Amniotic stem cell (primary cell): ENCODE measurements around the gene EGR2.
A peak's percentile ranks its signal among the peaks of the same experiment; 100 is the strongest.

Experiments
- DNase-seq: peaks from one replicate; lab custom pipeline; 2025; lab: John Stamatoyannopoulos, UW

The EGR2 gene

DNA sequence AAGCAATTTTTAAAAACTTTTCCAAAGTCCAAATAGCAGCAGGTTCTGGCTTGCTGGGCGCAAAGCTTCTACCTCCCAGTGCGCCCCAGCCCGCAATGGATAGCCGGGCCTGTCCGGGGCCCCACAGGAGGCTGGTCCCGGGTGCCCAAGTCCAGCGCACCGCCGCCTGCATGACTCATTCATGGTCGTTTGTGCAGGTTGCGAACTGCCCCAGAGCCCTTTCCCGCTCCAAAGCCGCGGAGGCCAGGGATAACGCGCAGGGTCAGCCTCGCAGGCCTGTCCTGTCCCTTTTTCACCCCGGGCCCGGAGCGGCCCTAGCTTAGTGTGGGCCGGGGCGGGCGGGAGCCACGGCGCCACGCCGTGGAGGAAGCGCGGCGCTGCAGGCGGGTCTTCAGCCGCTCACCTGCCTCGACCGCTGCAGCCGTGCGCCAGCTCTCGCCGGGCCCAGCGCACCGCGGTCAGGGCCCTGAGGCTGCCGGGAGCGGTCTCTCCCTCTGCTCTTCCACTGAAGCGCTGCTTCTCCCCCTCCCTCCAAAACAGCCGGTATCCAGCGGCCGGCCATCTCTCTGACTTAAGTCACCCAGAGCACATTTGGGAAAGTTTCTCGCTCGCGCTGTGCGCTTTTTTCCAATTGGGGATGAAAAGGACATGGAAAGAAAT lies 1.7 kb upstream of the EGR2 start:
- DNase-seq, result peak; percentile 26

DNA sequence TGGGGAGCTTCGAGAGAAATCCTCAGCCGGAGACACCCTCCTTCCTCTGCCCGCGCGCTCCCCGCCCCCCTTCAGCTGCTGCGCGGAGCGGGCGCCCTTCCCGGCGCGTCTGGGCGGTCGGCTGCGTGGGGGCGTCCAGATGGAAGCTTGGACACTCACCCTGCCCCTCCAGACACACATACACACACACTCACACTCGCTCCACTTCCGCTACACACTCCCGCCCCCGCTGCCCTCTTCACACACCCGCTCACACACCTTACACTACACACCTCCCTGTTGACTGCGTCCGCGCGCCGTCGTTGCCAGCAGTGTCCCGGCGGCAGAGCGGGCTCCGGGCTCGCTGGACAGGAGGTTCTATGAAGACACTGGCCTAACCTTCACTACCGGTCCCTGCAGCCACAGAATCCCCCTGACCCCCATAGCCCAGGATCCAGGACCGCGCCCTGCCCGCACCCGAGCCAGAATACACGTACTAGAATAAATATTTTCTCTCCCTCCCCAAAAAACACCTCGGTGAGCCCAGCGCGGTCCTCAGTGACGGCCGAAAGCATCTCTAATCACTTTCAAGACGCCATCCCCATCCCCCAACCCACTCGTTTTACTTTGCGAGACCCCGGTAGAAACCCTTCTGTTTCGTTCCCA lies 1.1 kb upstream of the EGR2 start:
- DNase-seq, result no peak

DNA sequence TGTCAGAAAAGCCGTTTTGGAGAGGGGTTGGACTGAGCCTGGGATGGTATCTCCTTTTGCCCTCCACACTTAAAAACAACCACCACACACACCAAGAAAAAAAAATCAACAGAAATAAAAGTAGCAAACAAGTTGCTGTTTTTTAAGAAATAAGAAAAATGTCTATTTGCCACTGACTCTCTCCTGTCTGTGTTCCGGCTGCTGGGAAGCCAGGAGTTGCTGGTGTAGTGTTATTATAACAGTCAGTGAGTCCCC lies 163 bp downstream of the EGR2 start:
- no peak for DNase-seq

DNA sequence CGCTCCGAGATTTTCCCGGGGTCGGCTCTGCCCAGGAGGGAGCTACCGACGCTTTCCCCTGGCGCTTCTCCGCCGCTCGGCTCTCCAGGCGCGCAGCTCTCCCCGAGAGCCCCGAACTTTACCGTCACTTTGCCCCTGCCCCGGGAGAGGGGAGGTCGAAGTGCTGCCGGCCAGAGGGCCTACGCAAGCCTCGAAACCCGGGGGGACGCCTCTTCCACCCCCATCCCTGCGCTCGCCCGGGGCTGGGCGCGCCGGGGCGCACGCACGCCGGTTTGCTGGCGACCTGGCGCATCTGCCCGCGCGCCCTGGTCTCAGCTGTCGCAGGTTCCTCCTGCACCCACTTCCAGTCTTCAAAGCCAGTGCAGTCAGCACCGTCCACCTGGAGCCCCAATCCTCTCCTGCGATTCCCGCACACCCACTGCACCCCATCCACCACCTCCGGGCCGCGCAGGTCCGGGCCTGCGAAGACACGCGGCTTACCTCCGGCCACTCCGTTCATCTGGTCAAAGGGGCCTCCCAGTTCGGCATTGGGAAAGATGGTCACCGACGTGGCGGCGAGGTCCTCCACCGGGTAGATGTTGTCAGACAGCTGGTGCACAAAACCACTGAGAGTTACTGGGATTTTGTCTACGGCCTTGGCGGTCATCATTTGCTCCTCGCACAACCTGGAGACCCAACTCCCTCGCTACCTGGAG lies 638 bp downstream of the EGR2 start:
- no peak for DNase-seq

DNA sequence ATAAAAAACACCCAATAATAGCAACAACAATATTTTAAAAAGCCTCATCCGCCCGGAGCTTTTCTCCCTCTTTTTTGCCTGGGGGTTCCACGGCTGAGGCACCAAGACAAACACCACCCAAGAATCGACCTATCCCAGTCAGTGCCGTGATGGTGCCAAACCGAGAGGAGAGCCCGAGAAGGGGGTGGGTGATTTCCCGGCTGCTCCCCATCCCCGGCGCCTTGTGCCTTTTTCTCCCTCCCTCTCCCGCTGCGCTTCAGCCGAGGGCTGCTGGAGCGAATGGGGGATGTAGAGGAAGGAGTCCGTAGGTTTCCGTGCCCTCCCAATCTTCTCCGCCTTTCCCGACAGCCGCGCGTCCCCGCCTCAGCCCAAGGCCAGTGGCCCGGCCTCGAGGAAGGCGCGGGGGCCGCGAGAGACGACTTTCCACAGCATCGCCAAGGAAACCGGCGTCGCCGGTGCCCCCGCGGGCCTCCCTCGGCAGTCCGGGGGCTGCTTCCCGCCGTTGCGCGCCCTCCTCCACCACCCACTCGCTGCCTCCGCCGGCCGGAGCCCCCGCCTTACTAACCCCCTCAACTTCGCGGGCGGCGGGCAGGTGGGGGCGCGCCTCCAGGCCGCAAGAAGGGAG lies 1.3 kb downstream of the EGR2 start:
- no peak for DNase-seq

DNA sequence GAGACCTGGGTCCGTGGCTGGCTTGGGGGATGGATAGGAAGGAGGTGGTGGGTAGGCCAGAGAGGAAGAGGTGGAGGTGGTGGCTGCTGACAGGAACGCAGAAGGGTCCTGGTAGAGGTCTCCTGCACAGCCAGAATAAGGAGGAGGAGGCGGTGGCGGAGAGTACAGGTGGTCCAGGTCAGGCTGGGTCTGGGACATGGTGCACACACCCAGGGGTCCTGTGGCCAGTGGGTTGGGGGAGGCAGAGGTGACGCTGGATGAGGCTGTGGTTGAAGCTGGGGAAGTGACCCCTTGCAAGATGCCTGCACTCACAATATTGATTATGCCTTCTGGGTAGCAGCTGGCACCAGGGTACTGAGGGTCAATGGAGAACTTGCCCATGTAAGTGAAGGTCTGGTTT lies 2.2 kb downstream of the EGR2 start:
- no peak for DNase-seq

DNA sequence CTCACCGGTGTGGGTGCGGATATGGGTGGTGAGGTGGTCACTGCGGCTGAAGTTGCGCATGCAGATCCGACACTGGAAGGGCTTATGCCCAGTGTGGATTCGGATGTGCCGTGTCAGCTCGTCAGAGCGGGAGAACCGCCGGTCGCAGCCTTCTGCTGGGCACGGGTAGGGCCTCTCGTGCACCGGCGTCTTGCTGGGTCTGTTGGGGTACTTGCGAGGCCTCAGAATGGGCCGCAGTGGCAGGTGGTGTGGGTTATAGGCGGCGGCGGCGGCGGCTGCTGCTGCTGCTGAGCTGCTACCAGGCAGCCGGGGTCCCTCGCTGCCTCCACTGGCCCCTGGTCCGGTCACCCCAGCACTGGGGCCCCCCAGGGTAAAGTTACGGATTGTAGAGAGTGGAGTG lies 2.7 kb downstream of the EGR2 start:
- no peak for DNase-seq

DNA sequence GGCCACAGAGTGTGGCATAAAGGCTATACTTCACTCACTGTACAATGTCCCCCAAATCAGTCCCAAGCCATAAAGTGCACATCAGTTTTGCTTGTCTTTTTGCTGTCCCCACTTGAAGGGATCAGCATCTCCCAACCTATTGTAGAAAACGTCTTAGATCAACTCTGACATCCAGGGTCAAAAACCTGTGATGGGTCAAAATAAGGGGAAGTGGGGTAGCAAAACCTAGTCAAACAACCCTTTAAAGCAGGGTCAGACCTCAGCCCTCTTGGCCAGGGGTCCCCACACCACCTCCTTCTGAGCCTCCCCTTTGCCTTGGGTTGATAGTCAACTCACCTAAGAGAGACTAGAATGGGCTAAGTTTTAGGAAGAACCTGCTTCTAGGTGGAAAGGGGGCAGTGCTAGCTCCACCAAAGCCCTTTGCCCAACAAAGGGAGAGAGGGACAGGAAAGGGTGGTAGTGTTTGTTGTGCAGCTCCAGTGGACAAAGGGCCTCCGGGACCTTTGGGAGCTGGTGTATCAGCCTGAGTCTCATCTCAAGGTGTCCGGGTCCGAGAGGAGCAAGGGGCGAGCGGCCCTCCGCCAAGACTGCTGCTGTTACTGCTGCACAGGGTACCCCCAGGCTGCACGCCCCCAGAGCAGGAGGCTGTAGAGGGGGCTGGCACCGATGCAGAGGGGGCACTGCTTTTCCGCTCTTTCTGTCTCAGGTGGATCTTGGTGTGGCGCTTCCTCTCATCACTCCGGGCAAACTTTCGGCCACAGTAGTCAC lies 3.3 kb downstream of the EGR2 start:
- DNase-seq, result no peak

DNA sequence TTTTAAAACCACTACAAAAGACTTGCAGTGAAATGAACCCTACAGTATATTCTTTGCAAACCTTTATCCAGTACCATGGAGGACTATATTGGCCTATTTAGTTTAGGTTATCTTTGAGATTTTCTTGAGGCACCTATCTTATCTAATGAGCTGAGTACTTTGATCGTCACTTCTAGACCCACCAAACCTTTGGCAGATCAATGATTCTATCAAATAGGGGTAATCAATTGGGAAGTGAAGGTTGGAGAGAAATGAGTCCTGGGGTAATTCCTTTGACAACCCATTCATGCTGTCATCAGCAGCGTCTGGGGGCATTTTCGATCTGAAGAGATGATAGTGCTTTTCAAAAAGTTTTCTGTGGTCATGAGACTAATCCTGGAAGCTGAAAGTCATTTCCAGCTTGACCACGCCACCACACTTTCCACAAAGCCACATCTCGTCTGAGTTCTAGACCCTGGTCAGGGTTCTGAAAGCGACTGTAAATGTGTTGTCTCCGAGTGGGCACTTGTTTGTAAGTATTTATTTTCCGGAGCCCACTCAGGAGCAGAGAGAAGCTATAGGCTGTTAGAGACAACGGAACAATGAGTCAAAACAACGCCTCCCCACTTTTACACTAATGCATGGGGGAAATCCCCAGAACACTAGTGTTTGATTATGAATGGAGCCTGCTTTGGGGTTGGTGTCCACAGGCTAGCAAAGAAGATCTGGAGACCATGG lies 4.8 kb downstream of the EGR2 start:
- DNase-seq, result no peak

DNA sequence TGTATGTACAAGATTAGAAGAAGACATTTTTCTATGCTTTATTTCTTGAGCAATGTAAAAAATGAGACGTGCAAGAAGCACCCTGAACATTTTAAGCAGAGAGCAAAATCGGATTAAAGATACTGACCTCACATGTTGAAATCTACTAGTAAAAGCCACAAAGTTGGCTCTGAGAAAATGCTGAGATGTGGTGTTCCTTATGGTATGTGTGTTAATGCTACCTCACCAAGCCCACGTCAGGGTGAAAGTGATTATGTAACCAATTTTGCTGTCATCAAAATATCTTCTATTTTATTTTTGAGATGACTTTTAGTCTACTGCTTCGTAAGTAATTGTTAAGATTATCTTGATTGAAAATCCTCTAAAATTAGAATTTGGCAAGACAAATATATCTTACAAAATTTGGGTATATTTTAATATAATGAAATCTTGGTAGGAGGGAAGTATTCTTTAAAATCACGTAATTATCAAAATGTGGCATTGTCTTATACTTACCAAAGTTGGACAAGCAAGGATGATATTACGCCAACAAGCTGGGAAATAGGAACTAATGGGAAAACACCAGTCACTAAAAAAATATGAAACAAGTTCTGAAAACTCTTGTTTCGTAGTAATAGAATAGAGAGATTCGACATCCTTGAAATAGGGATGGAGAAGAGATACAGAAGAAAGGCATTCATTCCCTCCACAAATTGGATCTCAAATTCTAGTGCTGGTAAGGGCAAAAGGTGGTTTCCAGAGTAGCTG lies 5.8 kb downstream of the EGR2 start:
- DNase-seq, result no peak

DNA sequence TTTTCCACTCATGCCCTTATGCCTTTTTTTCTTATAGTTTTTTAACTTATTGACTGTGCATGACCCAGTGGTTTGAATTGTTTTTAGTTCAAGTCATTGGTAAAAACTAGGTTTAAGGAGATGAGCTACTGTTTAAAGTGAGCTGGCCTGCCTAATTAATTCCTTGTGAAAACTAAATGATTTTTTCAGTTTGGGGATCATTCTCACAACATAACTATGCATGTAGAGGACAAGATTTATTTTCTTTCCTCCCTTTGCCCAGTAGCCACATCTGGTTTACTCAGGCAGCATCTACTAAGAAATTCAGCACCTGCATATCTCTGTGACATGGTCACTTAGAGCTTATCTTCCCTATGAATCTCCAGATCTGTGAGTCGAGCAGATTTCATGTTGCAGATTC lies 9.9 kb downstream of the EGR2 start:
- no peak for DNase-seq

DNA sequence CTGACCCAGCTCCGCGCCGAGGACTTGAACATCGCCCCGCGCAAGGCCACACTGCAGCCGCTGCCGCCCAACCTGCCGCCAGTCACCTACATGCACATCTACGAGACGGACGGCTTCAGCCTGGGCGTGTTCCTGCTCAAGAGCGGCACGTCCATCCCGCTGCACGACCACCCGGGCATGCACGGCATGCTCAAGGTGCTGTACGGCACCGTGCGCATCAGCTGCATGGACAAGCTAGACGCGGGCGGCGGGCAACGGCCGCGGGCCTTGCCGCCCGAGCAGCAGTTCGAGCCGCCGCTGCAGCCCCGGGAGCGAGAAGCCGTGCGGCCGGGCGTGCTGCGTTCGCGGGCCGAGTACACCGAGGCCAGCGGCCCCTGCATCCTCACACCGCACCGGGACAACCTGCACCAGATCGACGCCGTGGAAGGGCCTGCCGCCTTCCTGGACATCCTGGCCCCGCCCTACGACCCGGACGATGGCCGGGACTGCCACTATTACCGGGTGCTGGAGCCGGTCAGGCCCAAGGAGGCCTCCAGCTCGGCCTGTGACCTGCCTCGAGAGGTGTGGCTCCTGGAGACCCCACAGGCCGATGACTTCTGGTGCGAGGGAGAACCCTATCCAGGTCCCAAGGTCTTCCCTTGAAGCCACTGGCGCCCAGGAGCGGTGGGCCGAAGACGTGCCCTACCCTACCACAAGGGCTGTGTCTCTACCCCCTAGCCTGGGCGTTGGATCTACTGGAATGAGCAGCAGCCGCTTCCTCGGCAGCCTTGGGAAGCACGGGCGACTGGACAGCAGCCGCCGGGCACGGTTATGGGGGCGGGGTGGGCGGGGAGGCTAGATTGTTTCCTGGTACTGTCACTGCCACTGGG lies 10.7 kb downstream of the EGR2 start:
- DNase-seq, result peak; percentile 39

DNA sequence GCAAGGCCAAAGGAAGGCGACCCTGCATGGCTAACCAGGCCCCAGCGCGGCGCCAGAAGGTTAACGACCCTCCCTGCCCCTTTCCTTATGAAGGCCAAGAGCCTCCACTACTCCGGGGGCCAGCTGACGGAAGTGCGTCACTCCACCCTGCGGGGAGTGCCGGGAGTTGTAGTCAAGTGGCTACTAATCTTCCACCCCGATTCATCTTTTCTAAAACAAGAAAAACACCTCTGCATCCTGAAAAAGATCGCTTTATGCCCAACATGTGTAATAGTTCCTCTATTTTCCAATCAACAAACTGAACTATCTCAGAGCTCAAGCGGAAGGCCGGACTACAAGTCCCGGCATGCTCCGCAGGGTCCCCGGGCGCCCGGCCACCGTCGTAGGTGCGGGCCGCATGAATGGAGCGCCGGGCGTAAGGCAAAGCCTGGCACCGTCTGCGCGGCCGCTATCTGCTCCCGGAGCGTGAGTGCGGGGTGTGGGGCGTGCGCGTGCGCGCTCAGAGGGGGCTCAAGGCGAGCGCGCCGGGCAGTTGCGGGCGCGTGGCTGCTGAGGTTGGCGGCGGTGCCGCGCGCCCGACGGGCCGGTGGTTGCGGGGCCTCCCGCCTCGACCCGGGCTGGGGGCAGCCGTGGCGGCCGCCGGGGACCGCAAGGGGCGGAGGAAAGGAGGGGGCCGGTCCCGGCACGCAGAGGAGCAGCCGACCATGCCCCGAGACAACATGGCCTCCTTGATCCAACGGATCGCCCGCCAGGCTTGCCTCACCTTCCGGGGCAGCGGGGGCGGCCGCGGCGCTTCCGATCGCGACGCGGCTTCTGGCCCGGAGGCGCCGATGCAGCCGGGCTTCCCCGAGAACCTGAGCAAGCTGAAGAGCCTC lies 11.6 kb downstream of the EGR2 start, which contains the start of gene ADO:
Gene ADO, plus strand, starts transcription at position 365 of the 875 bp plus-strand sequence. Its CDS starts 340 bp downstream, at position 705.
- DNase-seq, result peak; percentile 49

DNA sequence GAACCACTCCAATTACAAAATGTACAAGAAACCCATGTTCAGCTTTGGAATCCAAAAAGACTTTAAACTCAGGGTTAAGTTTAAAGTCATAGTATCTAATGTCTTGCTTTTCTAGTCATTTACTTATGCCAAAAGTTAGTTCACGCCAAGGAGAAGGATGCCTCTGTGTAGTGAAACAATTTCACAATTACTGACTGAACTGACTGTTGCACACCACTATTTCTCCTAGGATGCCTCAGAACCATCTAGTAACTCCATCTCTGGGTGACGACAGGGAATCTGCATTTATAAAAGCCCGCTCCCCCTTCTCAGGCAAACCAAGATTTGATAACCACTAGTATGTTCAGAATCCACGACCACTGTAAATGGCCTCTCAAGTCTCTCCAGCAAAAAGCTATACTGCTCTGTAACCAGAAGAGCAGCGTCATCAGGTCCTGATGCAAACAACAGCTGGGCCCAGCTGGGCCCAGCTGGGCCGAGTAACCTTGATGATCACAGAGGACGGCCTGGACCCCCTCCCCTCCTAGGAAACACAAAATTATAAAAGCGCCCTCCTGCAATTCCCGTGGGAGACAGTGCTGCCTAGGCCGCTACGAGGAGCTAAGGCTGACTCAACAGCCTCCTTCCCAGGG lies 12.3 kb downstream of the EGR2 start:
- no peak for DNase-seq

DNA sequence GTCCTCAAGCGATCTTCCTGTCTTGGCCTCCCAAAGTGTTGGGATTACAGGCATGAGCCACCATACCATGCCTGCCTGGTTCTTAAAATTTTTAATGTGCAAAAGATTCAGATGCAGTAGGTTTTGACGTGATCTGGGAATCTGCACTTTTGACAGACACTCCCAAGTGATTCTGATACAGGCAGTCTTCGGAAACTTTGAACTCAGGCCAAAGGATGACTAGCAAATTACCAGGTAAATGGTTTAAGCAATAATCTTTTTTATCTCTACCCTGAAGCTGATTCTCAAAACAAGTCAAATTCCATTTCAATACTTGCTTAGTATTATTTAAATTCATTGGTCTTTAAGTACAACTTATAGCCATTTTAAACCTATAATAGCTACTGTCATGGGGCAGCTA lies 14.3 kb downstream of the EGR2 start:
- DNase-seq, result no peak

DNA sequence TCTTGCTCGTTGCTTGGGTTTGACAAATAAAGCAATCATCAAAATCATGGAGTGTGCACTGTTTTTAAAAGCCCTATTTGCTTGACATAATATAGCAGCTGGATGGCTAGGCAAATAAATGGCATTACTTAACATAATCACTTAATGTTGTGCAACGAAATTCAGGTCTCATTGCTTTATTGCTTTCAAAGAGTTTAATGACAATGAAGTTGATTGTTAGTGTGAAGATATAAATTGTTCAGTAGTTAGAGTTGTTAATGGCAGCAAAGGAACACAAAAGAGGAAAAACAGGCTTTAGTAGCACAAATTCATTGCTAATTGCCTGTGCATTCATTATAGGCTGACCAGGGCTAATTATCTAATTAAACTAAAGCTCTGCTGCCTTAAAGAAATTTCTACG lies 19.3 kb downstream of the EGR2 start:
- no peak for DNase-seq

DNA sequence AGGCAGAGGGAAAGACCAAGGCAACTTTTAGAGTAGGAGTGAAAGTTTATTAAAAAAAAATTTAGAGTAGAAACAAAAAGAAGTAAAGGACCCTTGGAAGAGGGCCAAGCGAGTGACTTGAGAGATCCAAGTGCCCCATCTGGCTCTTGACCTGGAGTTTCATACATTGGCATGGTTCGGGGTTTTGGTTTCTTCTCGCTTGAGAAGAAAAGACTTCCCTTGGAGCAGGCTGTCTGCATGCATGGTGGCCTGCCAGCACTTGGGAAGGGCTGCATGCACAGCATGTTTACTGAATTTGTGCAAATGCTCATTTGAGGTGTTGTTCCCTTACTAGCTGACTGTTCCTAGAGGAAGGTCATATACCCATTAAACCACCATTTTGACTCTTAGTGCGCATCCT lies 20.4 kb downstream of the EGR2 start:
- no peak for DNase-seq

DNA sequence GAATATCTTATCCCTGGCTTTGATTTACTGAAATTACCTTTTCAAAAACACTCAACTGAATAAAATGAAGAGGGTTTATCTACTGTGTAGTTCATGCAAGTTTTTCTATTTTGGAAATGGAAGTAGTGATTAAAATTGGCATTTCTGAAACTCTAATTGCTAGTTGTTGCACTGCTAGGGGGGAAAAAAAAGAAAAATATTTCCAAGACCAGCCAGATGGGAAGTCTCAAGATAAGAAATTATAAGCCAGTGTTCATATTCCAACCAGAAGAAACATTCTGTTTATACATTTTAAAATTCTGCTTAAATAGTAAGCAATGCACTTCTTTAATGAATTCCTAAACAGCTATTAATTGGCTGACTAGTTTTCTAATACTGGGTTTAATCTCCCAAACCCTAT lies 21.1 kb downstream of the EGR2 start:
- DNase-seq, result no peak

DNA sequence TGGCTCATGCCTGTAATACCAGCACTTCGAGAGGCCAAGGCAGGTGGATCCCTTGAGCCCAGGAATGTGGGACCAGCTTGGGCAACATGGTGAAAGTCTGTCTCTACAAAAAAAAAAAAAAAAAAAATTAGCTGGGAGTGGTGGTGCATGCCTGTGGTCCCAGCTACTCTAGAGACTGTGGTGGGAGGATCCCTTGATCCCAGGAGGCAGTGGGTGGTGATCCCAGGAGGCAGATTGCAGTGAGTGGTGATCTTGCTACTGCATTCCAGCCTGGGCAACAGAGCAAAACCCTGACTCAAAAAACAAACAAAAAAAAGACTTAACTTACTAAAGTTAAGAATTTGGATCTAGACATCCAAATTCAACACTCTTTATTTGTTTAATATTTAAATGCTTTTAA lies 21.9 kb downstream of the EGR2 start:
- no peak for DNase-seq
